ENCODE measurements around the gene TNNT3. TPM values are rescaled to one million over a fixed set of nuclear protein-coding genes. Genes with fewer than 3 reads are reported as not detected.

TNNT3 gene
- total RNA-seq, 2 donors from 2014 or later: 0.33 TPM; not detected in 1

- Mint-ChIP-seq H3K27ac (no peak overlapping the region), H3K36me3 (no peaks in the 10 kb centered on the region), H3K4me1 (ENCODE audit: low read depth in 2 of 2) (peaks cover 15 to 19% of the 10 kb centered on the region in 2 donors), H3K27me3 (peaks cover 8 to 16% of the 10 kb centered on the region in 2 donors), H3K4me3 (peak overlapping the region; percentile 28), H3K9me3 (peaks cover 3% of the 10 kb centered on the region)
- ATAC-seq (no peak), DNase-seq (ENCODE audit: low spot score) (no peak)
Measured at GRCh38 chr11:1896923-1897322, 22.6 kb upstream of the TNNT3 start.

GRCh38 chr11:1899090-1899489, 20.4 kb upstream of the TNNT3 start:
- Mint-ChIP-seq H3K4me3 (no peak overlapping the region), H3K36me3 (no peaks in the 10 kb centered on the region), H3K4me1 (ENCODE audit: low read depth in 2 of 2) (peaks cover 0 to 2% of the 10 kb centered on the region in 2 donors), H3K27me3 (peaks cover 8 to 16% of the 10 kb centered on the region in 2 donors), H3K9me3 (no peaks in the 10 kb centered on the region), H3K27ac (no peak overlapping the region)
- ATAC-seq (no peak), DNase-seq (ENCODE audit: low spot score) (no peak)

GRCh38 chr11:1899686-1900085, 19.8 kb upstream of the TNNT3 start:
- DNase-seq (ENCODE audit: low spot score) (no peak), ATAC-seq (no peak)
- no peak overlapping the region for H3K27ac Mint-ChIP-seq
- H3K27me3 Mint-ChIP-seq: peaks cover 8 to 16% of the 10 kb centered on the region in 2 donors
- H3K4me1 Mint-ChIP-seq (ENCODE audit: low read depth in 2 of 2): peaks cover 0 to 2% of the 10 kb centered on the region in 2 donors
- H3K4me3 Mint-ChIP-seq: no peak overlapping the region
- no peaks in the 10 kb centered on the region for H3K36me3 Mint-ChIP-seq
- no peaks in the 10 kb centered on the region for H3K9me3 Mint-ChIP-seq

- Mint-ChIP-seq H3K27me3 (peaks cover 10 to 28% of the 10 kb centered on the region in 2 donors), H3K27ac (no peak overlapping the region), H3K4me3 (no peak overlapping the region), H3K4me1 (ENCODE audit: low read depth in 2 of 2) (no peaks in the 10 kb centered on the region), H3K9me3 (no peaks in the 10 kb centered on the region), H3K36me3 (no peaks in the 10 kb centered on the region)
- DNase-seq (ENCODE audit: low spot score) (no peak), ATAC-seq (no peak)
Measured at GRCh38 chr11:1906181-1906580, 13.3 kb upstream of the TNNT3 start.

- DNase-seq (ENCODE audit: low spot score) (no peak), ATAC-seq (no peak)
- Mint-ChIP-seq H3K9me3 (no peaks in the 10 kb centered on the region), H3K4me3 (no peak overlapping the region), H3K27ac (no peak overlapping the region), H3K27me3 (peaks cover 10 to 28% of the 10 kb centered on the region in 2 donors), H3K4me1 (ENCODE audit: low read depth in 2 of 2) (no peaks in the 10 kb centered on the region), H3K36me3 (no peaks in the 10 kb centered on the region)
Measured at GRCh38 chr11:1906611-1907423, 12.7 kb upstream of the TNNT3 start.

GRCh38 chr11:1908618-1909017, 10.9 kb upstream of the TNNT3 start:
- DNase-seq (ENCODE audit: low spot score) (no peak), ATAC-seq (no peak)
- H3K4me1 Mint-ChIP-seq (ENCODE audit: low read depth in 2 of 2): no peaks in the 10 kb centered on the region
- H3K27ac Mint-ChIP-seq: no peak overlapping the region
- H3K36me3 Mint-ChIP-seq: no peaks in the 10 kb centered on the region
- no peak overlapping the region for H3K4me3 Mint-ChIP-seq
- no peaks in the 10 kb centered on the region for H3K9me3 Mint-ChIP-seq
- H3K27me3 Mint-ChIP-seq: peaks cover 12 to 28% of the 10 kb centered on the region in 2 donors

GRCh38 chr11:1909524-1909923, 10.0 kb upstream of the TNNT3 start:
- Mint-ChIP-seq H3K27me3 (peaks cover 15 to 35% of the 10 kb centered on the region in 2 donors), H3K9me3 (no peaks in the 10 kb centered on the region), H3K4me3 (no peak overlapping the region), H3K36me3 (no peaks in the 10 kb centered on the region), H3K4me1 (ENCODE audit: low read depth in 2 of 2) (peaks cover 3 to 7% of the 10 kb centered on the region in 2 donors), H3K27ac (no peak overlapping the region)
- ATAC-seq (no peak), DNase-seq (ENCODE audit: low spot score) (no peak)

- Mint-ChIP-seq H3K27me3 (peaks cover 18 to 28% of the 10 kb centered on the region in 2 donors), H3K36me3 (no peaks in the 10 kb centered on the region), H3K4me1 (ENCODE audit: low read depth in 2 of 2) (peaks cover 15 to 22% of the 10 kb centered on the region in 2 donors), H3K9me3 (no peaks in the 10 kb centered on the region), H3K27ac (no peak overlapping the region), H3K4me3 (no peak overlapping the region)
- DNase-seq (ENCODE audit: low spot score): no peak
- no peak for ATAC-seq
Measured at GRCh38 chr11:1912289-1912878, 7.1 kb upstream of the TNNT3 start.

GRCh38 chr11:1913271-1914060, 6.0 kb upstream of the TNNT3 start:
- Mint-ChIP-seq H3K36me3 (no peaks in the 10 kb centered on the region), H3K27me3 (peaks cover 15 to 20% of the 10 kb centered on the region in 2 donors), H3K27ac (peak overlapping the region in 1 of 2 donors; percentile 35), H3K4me3 (no peak overlapping the region), H3K9me3 (no peaks in the 10 kb centered on the region), H3K4me1 (ENCODE audit: low read depth in 2 of 2) (peaks cover 15 to 22% of the 10 kb centered on the region in 2 donors)
- DNase-seq (ENCODE audit: low spot score) (no peak), ATAC-seq (no peak)

- peak overlapping the region; percentile 5 for H3K4me3 Mint-ChIP-seq
- H3K36me3 Mint-ChIP-seq: no peaks in the 10 kb centered on the region
- DNase-seq (ENCODE audit: low spot score) (no peak), ATAC-seq (no peak)
- H3K27me3 Mint-ChIP-seq: peaks cover 15 to 17% of the 10 kb centered on the region in 2 donors
- no peaks in the 10 kb centered on the region for H3K9me3 Mint-ChIP-seq
- H3K4me1 Mint-ChIP-seq (ENCODE audit: low read depth in 2 of 2): peaks cover 15 to 22% of the 10 kb centered on the region in 2 donors
- H3K27ac Mint-ChIP-seq: peak overlapping the region in 1 of 2 donors; percentile 35
Measured at GRCh38 chr11:1915795-1916131, 3.7 kb upstream of the TNNT3 start.

GRCh38 chr11:1916132-1916985, 3.1 kb upstream of the TNNT3 start:
- peak overlapping the region; percentile 5 for H3K4me3 Mint-ChIP-seq
- H3K27ac Mint-ChIP-seq: peak overlapping the region in 1 of 2 donors; percentile 35
- H3K4me1 Mint-ChIP-seq (ENCODE audit: low read depth in 2 of 2): peaks cover 15 to 22% of the 10 kb centered on the region in 2 donors
- DNase-seq (ENCODE audit: low spot score): no peak
- no peaks in the 10 kb centered on the region for H3K9me3 Mint-ChIP-seq
- peak; percentile 3 to 4 for ATAC-seq
- no peaks in the 10 kb centered on the region for H3K36me3 Mint-ChIP-seq
- H3K27me3 Mint-ChIP-seq: peaks cover 15 to 16% of the 10 kb centered on the region in 2 donors

- no peaks in the 10 kb centered on the region for H3K36me3 Mint-ChIP-seq
- DNase-seq (ENCODE audit: low spot score) (no peak), ATAC-seq (peak in 1 of 2 donors; percentile 3)
- peaks cover 15 to 22% of the 10 kb centered on the region in 2 donors for H3K4me1 Mint-ChIP-seq (ENCODE audit: low read depth in 2 of 2)
- no peaks in the 10 kb centered on the region for H3K9me3 Mint-ChIP-seq
- H3K4me3 Mint-ChIP-seq: no peak overlapping the region
- H3K27ac Mint-ChIP-seq: no peak overlapping the region
- peaks cover 15 to 16% of the 10 kb centered on the region in 2 donors for H3K27me3 Mint-ChIP-seq
Measured at GRCh38 chr11:1916986-1917522, 2.4 kb upstream of the TNNT3 start.

Measured in natural killer cell treated with Interleukin-12 subunit alpha and Interleukin-12 subunit beta and Interleukin-15 and Interleukin-18, amount 100 ng/mL, for 72 hours (primary cell).